IMR-90 (cell line): Measurements from ENCODE around the gene HAGH. TPM values are rescaled to one million over a fixed set of nuclear protein-coding genes. Genes with fewer than 3 reads are reported as not detected.

Source experiments
- ATAC-seq: fragments of 200-7000 bp; cut with Tn5 transposase; 2 replicates; pipeline ENCODE4 v1.9.1; 2020; ENCODE audit warnings: low read depth, mild to moderate bottlenecking, moderate library complexity
- BruUV-seq: library from RNA; stranded (reverse); fragments of 400-500 nt; replicated peaks from 2 replicates; lab custom pipeline; 2021; lab: Mats Ljungman, UMichigan
- CTCF ChIA-PET: fragments of 300-600 bp; formaldehyde crosslinking; extraction: SDS; loops from one replicate; lab custom pipeline; 2021; ENCODE audit warnings: antibody characterized with exemption; lab: Yijun Ruan, JAX
- POLR2A ChIA-PET: fragments of 300-600 bp; sonication (Branson Sonifier 250); formaldehyde crosslinking; loops from one replicate; lab custom pipeline; 2022; ENCODE audit warnings: antibody characterized with exemption; ENCODE audit not compliant: unreplicated experiment; lab: Charles Lee
- DNase-seq: peaks from one replicate; pipeline ENCODE4 v3.0.0; 2013
- H2AFZ ChIP-seq: replicated peaks from 2 replicates; pipeline ENCODE3; 2013; ENCODE audit warnings: low read length, mild to moderate bottlenecking; ENCODE audit not compliant: poor library complexity
- H2AK5ac ChIP-seq: 2 replicates; pipeline ENCODE4 v1.6.1; 2013; ENCODE audit warnings: low read depth, low read length, inconsistent platforms
- H2AK9ac ChIP-seq: replicated peaks from 2 replicates; pipeline ENCODE3; 2013; ENCODE audit warnings: mild to moderate bottlenecking, low read depth, low read length, moderate library complexity; ENCODE audit not compliant: poor library complexity
- H2BK120ac ChIP-seq: 2 replicates; pipeline ENCODE4 v1.6.1; 2013; ENCODE audit warnings: low read depth, low read length, inconsistent platforms
- H2BK15ac ChIP-seq: 3 replicates; pipeline ENCODE4 v1.6.1; 2013; ENCODE audit warnings: low read depth, low read length, inconsistent platforms
- H2BK20ac ChIP-seq: 2 replicates; pipeline ENCODE4 v1.6.1; 2013; ENCODE audit warnings: low read depth, mild to moderate bottlenecking, inconsistent platforms, low read length, moderate library complexity
- H2BK5ac ChIP-seq: 2 replicates; pipeline ENCODE4 v1.6.1; 2013; ENCODE audit warnings: mild to moderate bottlenecking, low read depth, low read length, inconsistent platforms; ENCODE audit not compliant: poor library complexity, severe bottlenecking
- H3K14ac ChIP-seq: replicated peaks from 2 replicates; pipeline ENCODE4 v1.6.1; 2013; ENCODE audit warnings: low read depth, low read length, inconsistent platforms
- H3K18ac ChIP-seq: 2 replicates; pipeline ENCODE4 v1.6.1; 2013; ENCODE audit warnings: low read depth, low read length, control low read depth
- H3K23ac ChIP-seq: 2 replicates; pipeline ENCODE4 v1.6.1; 2013; ENCODE audit warnings: low read depth, low read length, inconsistent platforms
- H3K27ac ChIP-seq: 2 replicates; pipeline ENCODE4 v1.5.1; 2013; ENCODE audit warnings: mild to moderate bottlenecking, control low read depth, low read length; ENCODE audit not compliant: insufficient read depth
- H3K27me3 ChIP-seq: 2 replicates; pipeline ENCODE4 v1.6.1; 2013; ENCODE audit warnings: low read length; ENCODE audit not compliant: control insufficient read depth, insufficient read depth
- H3K36me3 ChIP-seq: 2 replicates; pipeline ENCODE4 v1.6.1; 2013; ENCODE audit warnings: low read length, mixed read lengths; ENCODE audit not compliant: control insufficient read depth, insufficient read depth
- H3K4ac ChIP-seq: 2 replicates; pipeline ENCODE4 v1.6.1; 2013; ENCODE audit warnings: low read depth, low read length, inconsistent platforms
- H3K4me1 ChIP-seq: 2 replicates; pipeline ENCODE4 v1.6.1; 2013; ENCODE audit warnings: low read length, mixed read lengths; ENCODE audit not compliant: control insufficient read depth, insufficient read depth
- H3K4me2 ChIP-seq: 2 replicates; pipeline ENCODE4 v1.6.1; 2013; ENCODE audit warnings: low read depth, mild to moderate bottlenecking, control low read depth, low read length, moderate library complexity
- H3K4me3 ChIP-seq: 2 replicates; pipeline ENCODE4 v1.5.1; 2013; ENCODE audit warnings: low read depth, mild to moderate bottlenecking, control low read depth, low read length, moderate library complexity; ENCODE audit not compliant: insufficient read depth
- H3K56ac ChIP-seq: 2 replicates; pipeline ENCODE4 v1.6.1; 2013; ENCODE audit warnings: low read length, inconsistent platforms; ENCODE audit not compliant: insufficient read depth; ENCODE audit errors: extremely low read depth
- H3K79me1 ChIP-seq, 2 experiments: 2 replicates each; pipeline ENCODE4 v1.6.1; 2013; ENCODE audit warnings: low read length in 2 of 2, inconsistent platforms in 1 of 2, low read depth in 1 of 2
- H3K9ac ChIP-seq: 2 replicates; pipeline ENCODE4 v1.6.1; 2013; ENCODE audit warnings: low read depth, low read length, control low read depth
- H3K9me1 ChIP-seq: 2 replicates; pipeline ENCODE4 v1.6.1; 2013; ENCODE audit warnings: low read length, inconsistent platforms; ENCODE audit not compliant: insufficient read depth
- H3K9me3 ChIP-seq: 2 replicates; pipeline ENCODE4 v1.6.1; 2013; ENCODE audit warnings: low read length; ENCODE audit not compliant: control insufficient read depth, insufficient read depth
- H4K20me1 ChIP-seq: 2 replicates; pipeline ENCODE4 v1.6.1; 2013; ENCODE audit warnings: low read length, inconsistent platforms; ENCODE audit not compliant: insufficient read depth
- H4K5ac ChIP-seq: 2 replicates; pipeline ENCODE4 v1.6.1; 2013; ENCODE audit warnings: mild to moderate bottlenecking, low read depth, low read length, control low read depth
- H4K8ac ChIP-seq, 2 experiments: 2 replicates each; pipeline ENCODE4 v1.6.1; 2013; ENCODE audit warnings: low read depth in 2 of 2, low read length in 2 of 2, control low read depth in 1 of 2, inconsistent platforms in 1 of 2
- H4K91ac ChIP-seq: 2 replicates; pipeline ENCODE4 v1.6.1; 2013; ENCODE audit warnings: low read depth, low read length, inconsistent platforms; ENCODE audit not compliant: insufficient read depth
- BHLHE40 ChIP-seq: fragments of 150-350 bp; IDR thresholded peaks from 2 replicates; pipeline ENCODE4 v1.6.1; 2016; ENCODE audit warnings: mild to moderate bottlenecking, low read depth, low read length
- CHD1 ChIP-seq: IDR thresholded peaks from 2 replicates; pipeline ENCODE4 v1.6.1; 2012; ENCODE audit warnings: low read depth, low read length, improper control_type of control experiment
- FOS ChIP-seq: fragments of 150-350 bp; IDR thresholded peaks from 2 replicates; pipeline ENCODE4 v1.6.1; 2016; ENCODE audit warnings: low read depth, low read length
- MAFK ChIP-seq: IDR thresholded peaks from 2 replicates; pipeline ENCODE4 v1.6.1; 2012; ENCODE audit warnings: low read depth, low read length, improper control_type of control experiment
- MAZ ChIP-seq: IDR thresholded peaks from 2 replicates; pipeline ENCODE4 v1.6.1; 2012; ENCODE audit warnings: low read depth, mild to moderate bottlenecking, low read length, improper control_type of control experiment, moderate library complexity, borderline replicate concordance
- MXI1 ChIP-seq: IDR thresholded peaks from 2 replicates; pipeline ENCODE4 v1.6.1; 2012; ENCODE audit warnings: low read depth, mild to moderate bottlenecking, low read length, moderate library complexity, borderline replicate concordance
- NFE2L2 ChIP-seq: fragments of 150-350 bp; IDR thresholded peaks from 2 replicates; pipeline ENCODE4 v1.6.1; 2016; ENCODE audit warnings: low read depth, mild to moderate bottlenecking, low read length
- RFX5 ChIP-seq: IDR thresholded peaks from 2 replicates; pipeline ENCODE4 v1.8.0; 2012; ENCODE audit warnings: low read depth, mild to moderate bottlenecking, low read length, moderate library complexity
- SMC3 ChIP-seq: fragments of 150-350 bp; IDR thresholded peaks from 2 replicates; pipeline ENCODE4 v1.6.1; 2016; ENCODE audit warnings: low read depth, mild to moderate bottlenecking, antibody characterized with exemption, low read length, moderate library complexity
- WGBS, 2 experiments: methylation state at CpG; one replicate each; pipeline versions ENCODE4 v1.1.5 to v1.1.7; 2013; ENCODE audit warnings: missing lambda C conversion rate in 2 of 2; ENCODE audit not compliant: insufficient read length in 1 of 2; ENCODE audit errors: extremely low coverage in 2 of 2; 5-methylcytosine and 5-hydroxymethylcytosine counted together
- dilution Hi-C: fragments of 300-500 bp; cut with HindIII; formaldehyde crosslinking; loops from one replicate; pipeline ENCODE4 v1.14.3; 2018; ENCODE audit warnings: low sequenced_read_pairs; ENCODE audit not compliant: unreplicated experiment
- in situ Hi-C: fragments of 300-500 bp; cut with MboI; formaldehyde crosslinking; loops from 3 replicates; pipeline ENCODE4 v1.14.3; 2019; ENCODE audit warnings: low sequenced_read_pairs, inconsistent platforms, mixed read lengths
- intact Hi-C: fragments of 100-400 bp; cut with micrococcal nuclease; formaldehyde crosslinking; loops from 2 replicates; pipeline ENCODE4 v1.10.0; 2022
- polyA plus RNA-seq, 3 experiments: library from polyadenylated mRNA; depleted of rRNA; stranded (reverse); fragments of >200 nt; gene quantifications; 2 replicates each; pipeline ENCODE4 v1.2.3, GENCODE V29; 2012; ENCODE audit warnings: low replicate concordance in 1 of 3
- total RNA-seq: library from RNA; depleted of rRNA; stranded (reverse); fragments of >200 nt; gene quantifications from 2 replicates; pipeline ENCODE4 v1.2.3, GENCODE V29; 2012
- TF ChIP-seq, protein P1 (sequence below): fragments of 150-350 bp; IDR thresholded peaks from 2 replicates; pipeline ENCODE4 v1.6.1; 2017; ENCODE audit warnings: mild to moderate bottlenecking, antibody characterized with exemption, low read length, low read depth
- TF ChIP-seq, protein P2 (sequence below): fragments of 150-350 bp; IDR thresholded peaks from 2 replicates; pipeline ENCODE4 v1.6.1; 2016; ENCODE audit warnings: low read depth, mild to moderate bottlenecking, low read length, moderate library complexity, borderline replicate concordance

Gene HAGH
- total and polyA plus RNA-seq, 2 of the 4 experiments (the other 2 are of a cell fraction): 30.8 to 52.2 TPM

DNA sequence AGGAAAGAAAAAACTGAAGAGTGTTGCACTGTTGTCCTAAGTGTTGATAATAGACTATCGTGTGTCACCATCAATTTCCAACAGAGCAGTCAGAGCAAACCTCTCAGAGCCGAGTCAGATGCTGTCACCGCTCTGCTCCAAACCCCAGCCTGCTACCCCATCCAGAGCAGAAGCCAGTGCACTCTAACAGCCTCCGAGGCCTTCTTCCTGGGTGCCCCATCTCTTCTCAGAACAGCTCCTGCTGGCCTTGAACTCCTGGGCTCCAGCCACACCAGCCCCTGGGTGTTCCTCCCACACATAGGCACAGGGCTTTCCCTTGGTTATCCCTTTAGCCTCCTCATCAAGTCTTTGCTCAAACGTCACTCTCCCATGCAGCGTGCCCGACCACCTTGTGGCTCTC lies 24.4 kb upstream of the HAGH start:
- no peak overlapping the region for H3K4me2 ChIP-seq
- H3K14ac ChIP-seq: no peak overlapping the region
- no peak overlapping the region for H3K27ac ChIP-seq
- H4K8ac ChIP-seq: no peak overlapping the region
- TF ChIP-seq CHD1 (no peak), MXI1 (no peak), SMC3 (no peak), NFE2L2 (no peak), FOS (no peak), BHLHE40 (no peak), MAFK (no peak), MAZ (no peak), RFX5 (no peak)
- TF ChIP-seq, protein P1, sequence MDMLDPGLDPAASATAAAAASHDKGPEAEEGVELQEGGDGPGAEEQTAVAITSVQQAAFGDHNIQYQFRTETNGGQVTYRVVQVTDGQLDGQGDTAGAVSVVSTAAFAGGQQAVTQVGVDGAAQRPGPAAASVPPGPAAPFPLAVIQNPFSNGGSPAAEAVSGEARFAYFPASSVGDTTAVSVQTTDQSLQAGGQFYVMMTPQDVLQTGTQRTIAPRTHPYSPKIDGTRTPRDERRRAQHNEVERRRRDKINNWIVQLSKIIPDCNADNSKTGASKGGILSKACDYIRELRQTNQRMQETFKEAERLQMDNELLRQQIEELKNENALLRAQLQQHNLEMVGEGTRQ: no peak
- TF ChIP-seq, protein P2, sequence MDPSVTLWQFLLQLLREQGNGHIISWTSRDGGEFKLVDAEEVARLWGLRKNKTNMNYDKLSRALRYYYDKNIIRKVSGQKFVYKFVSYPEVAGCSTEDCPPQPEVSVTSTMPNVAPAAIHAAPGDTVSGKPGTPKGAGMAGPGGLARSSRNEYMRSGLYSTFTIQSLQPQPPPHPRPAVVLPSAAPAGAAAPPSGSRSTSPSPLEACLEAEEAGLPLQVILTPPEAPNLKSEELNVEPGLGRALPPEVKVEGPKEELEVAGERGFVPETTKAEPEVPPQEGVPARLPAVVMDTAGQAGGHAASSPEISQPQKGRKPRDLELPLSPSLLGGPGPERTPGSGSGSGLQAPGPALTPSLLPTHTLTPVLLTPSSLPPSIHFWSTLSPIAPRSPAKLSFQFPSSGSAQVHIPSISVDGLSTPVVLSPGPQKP: no peak
- H3K9me1 ChIP-seq: no peaks in the 10 kb centered on the region
- WGBS, 2 experiments: 100% methylated on average over 1 of the region's 7 CpGs; no CpG with 5 or more reads in 1 of the 2 experiments
- H3K56ac ChIP-seq: no peak overlapping the region
- no peak overlapping the region for H2BK15ac ChIP-seq
- intact Hi-C loops: no loop called here
- H3K9me3 ChIP-seq: no peaks in the 10 kb centered on the region
- no peak overlapping the region for H3K18ac ChIP-seq
- BruUV-seq: no TSS peak
- H2BK120ac ChIP-seq: no peak overlapping the region
- H3K79me1 ChIP-seq: no peaks in the 10 kb centered on the region
- no peak overlapping the region for H2AK5ac ChIP-seq
- H2BK5ac ChIP-seq: no peak overlapping the region
- DNase-seq: no peak
- H2AFZ ChIP-seq: no peak overlapping the region
- H3K4ac ChIP-seq: no peak overlapping the region
- H3K23ac ChIP-seq: no peak overlapping the region
- H2BK20ac ChIP-seq: no peak overlapping the region
- ATAC-seq: no peak
- H4K5ac ChIP-seq: no peak overlapping the region
- CTCF ChIA-PET: no interaction called here
- H3K4me3 ChIP-seq: no peak overlapping the region
- H4K20me1 ChIP-seq: no peaks in the 10 kb centered on the region
- in situ Hi-C loops: no loop called here
- H3K36me3 ChIP-seq: no peaks in the 10 kb centered on the region
- POLR2A ChIA-PET: no interaction called here
- H3K4me1 ChIP-seq: no peaks in the 10 kb centered on the region
- H4K91ac ChIP-seq: no peak overlapping the region
- no peak overlapping the region for H3K9ac ChIP-seq
- dilution Hi-C loops: no loop called here
- peaks cover 36% of the 10 kb centered on the region for H3K27me3 ChIP-seq
- H2AK9ac ChIP-seq: no peak overlapping the region
